ENCODE measurements around the gene OPCML.

DNA sequence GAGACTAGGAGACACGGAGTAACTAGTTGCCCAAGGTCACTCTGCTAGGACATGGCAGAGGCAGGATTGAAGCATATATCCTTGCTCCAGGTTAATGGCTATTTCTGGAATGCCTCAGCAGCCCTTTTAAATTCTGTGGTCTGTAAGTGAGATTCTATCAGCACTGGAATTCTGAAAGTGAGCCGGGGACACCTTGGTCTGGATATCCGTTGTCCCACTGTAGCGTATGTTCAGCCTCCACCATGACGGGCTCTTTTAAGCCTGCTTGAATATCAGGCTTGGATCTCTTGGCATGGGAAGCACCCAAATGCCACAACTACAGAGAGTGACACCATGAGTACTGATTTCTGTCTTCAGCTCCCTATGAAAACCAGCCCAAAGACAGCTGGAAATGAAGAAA lies 254.4 kb downstream of the OPCML start:
- TF ChIP-seq, protein P1, sequence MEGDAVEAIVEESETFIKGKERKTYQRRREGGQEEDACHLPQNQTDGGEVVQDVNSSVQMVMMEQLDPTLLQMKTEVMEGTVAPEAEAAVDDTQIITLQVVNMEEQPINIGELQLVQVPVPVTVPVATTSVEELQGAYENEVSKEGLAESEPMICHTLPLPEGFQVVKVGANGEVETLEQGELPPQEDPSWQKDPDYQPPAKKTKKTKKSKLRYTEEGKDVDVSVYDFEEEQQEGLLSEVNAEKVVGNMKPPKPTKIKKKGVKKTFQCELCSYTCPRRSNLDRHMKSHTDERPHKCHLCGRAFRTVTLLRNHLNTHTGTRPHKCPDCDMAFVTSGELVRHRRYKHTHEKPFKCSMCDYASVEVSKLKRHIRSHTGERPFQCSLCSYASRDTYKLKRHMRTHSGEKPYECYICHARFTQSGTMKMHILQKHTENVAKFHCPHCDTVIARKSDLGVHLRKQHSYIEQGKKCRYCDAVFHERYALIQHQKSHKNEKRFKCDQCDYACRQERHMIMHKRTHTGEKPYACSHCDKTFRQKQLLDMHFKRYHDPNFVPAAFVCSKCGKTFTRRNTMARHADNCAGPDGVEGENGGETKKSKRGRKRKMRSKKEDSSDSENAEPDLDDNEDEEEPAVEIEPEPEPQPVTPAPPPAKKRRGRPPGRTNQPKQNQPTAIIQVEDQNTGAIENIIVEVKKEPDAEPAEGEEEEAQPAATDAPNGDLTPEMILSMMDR (IDR thresholded peaks at IDR 0.05): no peak
- TF ChIP-seq POLR2A (IDR thresholded peaks at IDR 0.05): no peak

Measured in lower leg skin (tissue), 3 donors.